K562 (cell line): ENCODE data around the gene AHI1. TPM values are rescaled to one million over a fixed set of nuclear protein-coding genes. Genes with fewer than 3 reads are reported as not detected.

Source experiments
- CHAMP1 ChIP-seq: fragments of 450-650 bp; IDR thresholded peaks from 2 replicates; pipeline ENCODE4 v1.6.1; 2016; ENCODE audit warnings: mild to moderate bottlenecking
- GTF2F1 ChIP-seq: IDR thresholded peaks from 2 replicates; pipeline ENCODE4 v1.6.1; 2011; ENCODE audit warnings: low read depth, low read length, improper control_type of control experiment
- HEY1 ChIP-seq: fragments of 250-450 bp; sonication (Bioruptor Pico); IDR thresholded peaks from 2 replicates; pipeline ENCODE4 v1.5.0; 2020; ENCODE audit warnings: mild to moderate bottlenecking, moderate library complexity, borderline replicate concordance
- KDM2B ChIP-seq: fragments of 250-450 bp; sonication (Bioruptor Pico); IDR thresholded peaks from 2 replicates; pipeline ENCODE4 v1.8.0; 2021; ENCODE audit warnings: mild to moderate bottlenecking, moderate library complexity
- NKRF ChIP-seq: fragments of 450-650 bp; IDR thresholded peaks from 2 replicates; pipeline ENCODE4 v1.6.1; 2016; ENCODE audit warnings: borderline replicate concordance
- STAT5A ChIP-seq: IDR thresholded peaks from 2 replicates; pipeline ENCODE4 v1.6.1; 2012; ENCODE audit warnings: low read length, inconsistent platforms, borderline replicate concordance
- ZNF277 ChIP-seq: fragments of 250-450 bp; sonication (Bioruptor Pico); IDR thresholded peaks from 2 replicates; pipeline ENCODE4 v1.8.0; 2022; ENCODE audit warnings: inconsistent platforms, mild to moderate bottlenecking, moderate library complexity, borderline replicate concordance
- ZNF785 ChIP-seq: fragments of 250-450 bp; sonication (Bioruptor Pico); IDR thresholded peaks from 2 replicates; pipeline ENCODE4 v1.4.0; 2020; ENCODE audit warnings: mild to moderate bottlenecking
- polyA plus RNA-seq, 8 experiments: library from polyadenylated mRNA; depleted of rRNA in 4 of 8; stranded (reverse) in 5 of 8; unstranded in 3 of 8; fragments of >200 nt; fragmentation: Nextera tagmentation in 2 of 8; fragmentation: Illumina TruSeq in 1 of 8; extraction: Ambion mirVana in 2 of 8; extraction: Trizol in 1 of 8; gene quantifications; 2 replicates each; pipeline versions ENCODE4 v1.2.1 to v1.2.3, GENCODE V29; 2011 to 2014; ENCODE audit warnings: inconsistent platforms in 1 of 8, missing spikeins in 1 of 8
- total RNA-seq, 7 experiments: library from RNA; depleted of rRNA in 6 of 7; stranded (reverse); fragments of >200 nt in 6 of 7; fragmentation: Illumina TruSeq in 2 of 7; extraction: Trizol in 2 of 7; gene quantifications; 2 replicates each; pipeline versions ENCODE4 v1.2.1 to v1.2.3, GENCODE V29; 2011 to 2021; ENCODE audit warnings: low replicate concordance in 1 of 7

The AHI1 gene
- total and polyA plus RNA-seq, 9 of the 15 experiments (the other 6 are each of a cell fraction or from before 2014, with no cell fraction given) = 24.7 to 54.9 (median 32.2) TPM

DNA sequence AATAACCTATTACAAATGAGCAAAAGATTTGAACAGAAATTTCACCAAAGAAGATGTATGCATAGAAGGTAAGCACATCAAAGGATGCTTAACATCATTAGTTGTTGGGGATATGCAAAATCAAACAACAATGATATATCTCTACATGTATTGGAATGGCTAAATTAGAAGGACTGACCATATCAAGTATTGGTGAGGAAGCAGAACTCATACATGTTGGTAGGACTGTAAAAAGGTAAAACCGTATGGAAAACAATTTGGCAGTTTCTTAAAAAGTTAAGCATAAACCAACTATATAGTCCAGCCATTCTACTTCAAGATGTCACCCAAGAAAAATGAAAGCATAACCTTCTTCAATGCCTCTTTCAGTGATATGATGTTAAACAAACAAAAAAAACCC, 202.5 kb downstream of the AHI1 start (continued):
- TF ChIP-seq NKRF (no peak), GTF2F1 (no peak), HEY1 (CRISPR knock-in tag) (no peak), KDM2B (CRISPR knock-in tag) (no peak), STAT5A (no peak), ZNF785 (CRISPR knock-in tag) (no peak), CHAMP1 (peak; percentile 65), ZNF277 (CRISPR knock-in tag) (no peak)
